PC-3 (cell line): ENCODE measurements around the gene DPP8. TPM values are rescaled to one million over a fixed set of nuclear protein-coding genes. Genes with fewer than 3 reads are reported as not detected.

Source experiments
- ATAC-seq: fragments of 200-7000 bp; cut with Tn5 transposase; 2 replicates; pipeline ENCODE4 v1.9.1; 2020; ENCODE audit warnings: mild to moderate bottlenecking, moderate library complexity
- BruUV-seq: library from RNA; stranded (reverse); fragments of 400-500 nt; replicated peaks from 2 replicates; lab custom pipeline; 2021; lab: Mats Ljungman, UMichigan
- CTCF ChIA-PET: fragments of 300-600 bp; sonication (Branson Sonifier 250); formaldehyde crosslinking; loops from one replicate; lab custom pipeline; 2022; ENCODE audit warnings: antibody characterized with exemption; lab: Charles Lee
- POLR2A ChIA-PET: fragments of 300-600 bp; sonication (Branson Sonifier 250); formaldehyde crosslinking; loops from one replicate; lab custom pipeline; 2022; ENCODE audit warnings: antibody characterized with exemption; ENCODE audit not compliant: unreplicated experiment; lab: Charles Lee
- DNase-seq: peaks from one replicate; pipeline ENCODE4 v3.0.0-alpha.2; 2015
- H2AFZ ChIP-seq: fragments of 300-600 bp; sonication (generic); 2 replicates; pipeline ENCODE4 v1.6.0; 2016; ENCODE audit warnings: antibody characterized with exemption, low read length
- H3F3A ChIP-seq: fragments of 300-600 bp; sonication (generic); one replicate; pipeline ENCODE4 v1.6.0; 2017; ENCODE audit warnings: antibody characterized with exemption, low read length, control low read depth, mild to moderate bottlenecking; ENCODE audit not compliant: unreplicated experiment
- H3K27ac ChIP-seq: fragments of 300-600 bp; sonication (generic); 2 replicates; pipeline ENCODE4 v1.5.1; 2016; ENCODE audit warnings: mild to moderate bottlenecking, low read length
- H3K27me3 ChIP-seq: fragments of 300-600 bp; sonication (generic); 2 replicates; pipeline ENCODE4 v1.6.1; 2016; ENCODE audit warnings: low read length, mixed read lengths
- H3K36me3 ChIP-seq: fragments of 300-600 bp; sonication (generic); 2 replicates; pipeline ENCODE4 v1.6.1; 2016; ENCODE audit warnings: low read depth, mixed run types, low read length, mixed read lengths
- H3K4me1 ChIP-seq: fragments of 300-600 bp; sonication (generic); 2 replicates; pipeline ENCODE4 v1.5.1; 2016; ENCODE audit warnings: low read length; ENCODE audit not compliant: insufficient read depth
- H3K4me2 ChIP-seq: fragments of 300-600 bp; sonication (generic); 2 replicates; pipeline ENCODE4 v1.6.0; 2016; ENCODE audit warnings: low read length
- H3K4me3 ChIP-seq: fragments of 300-600 bp; sonication (generic); 2 replicates; pipeline ENCODE4 v1.5.1; 2016; ENCODE audit warnings: mild to moderate bottlenecking, low read length, mixed read lengths
- H3K79me2 ChIP-seq: fragments of 300-600 bp; sonication (generic); 2 replicates; pipeline ENCODE4 v1.6.1; 2017; ENCODE audit warnings: low read length, mixed read lengths
- H3K9ac ChIP-seq: fragments of 300-600 bp; sonication (generic); 2 replicates; pipeline ENCODE4 v1.6.0; 2016; ENCODE audit warnings: mild to moderate bottlenecking, low read length
- H3K9me2 ChIP-seq: fragments of 300-600 bp; sonication (generic); replicated peaks from 2 replicates; pipeline ENCODE4 v1.6.1; 2016; ENCODE audit warnings: mixed run types, low read length, mixed read lengths
- H3K9me3 ChIP-seq: fragments of 300-600 bp; sonication (generic); 2 replicates; pipeline ENCODE4 v1.6.1; 2016; ENCODE audit warnings: low read length, mixed read lengths
- H4K20me1 ChIP-seq: fragments of 300-600 bp; sonication (generic); 2 replicates; pipeline ENCODE4 v1.6.1; 2016; ENCODE audit warnings: low read length, mixed read lengths
- EZH2 ChIP-seq: fragments of 300-600 bp; sonication (generic); IDR thresholded peaks from one replicate; pipeline ENCODE4 v1.6.1; 2017; ENCODE audit warnings: antibody characterized with exemption, mild to moderate bottlenecking, low read length; ENCODE audit not compliant: unreplicated experiment
- EZH2phosphoT487 ChIP-seq: fragments of 300-600 bp; sonication (generic); IDR thresholded peaks from 2 replicates; pipeline ENCODE4 v1.6.1; 2018; ENCODE audit warnings: mild to moderate bottlenecking, antibody characterized with exemption, low read length, borderline replicate concordance
- intact Hi-C: fragments of 100-400 bp; cut with micrococcal nuclease; formaldehyde crosslinking; loops from 2 replicates; pipeline ENCODE4 v1.9.0; 2023
- total RNA-seq: library from RNA; depleted of rRNA; stranded (reverse); fragments of >200 nt; gene quantifications from 2 replicates; pipeline ENCODE4 v1.2.3, GENCODE V29; 2014
- TF ChIP-seq, protein P1 (sequence below): fragments of 300-600 bp; sonication (generic); conservative IDR thresholded peaks from 2 replicates; pipeline ENCODE4 v1.5.1; 2017; ENCODE audit warnings: antibody characterized with exemption, low read depth, mild to moderate bottlenecking, low read length

DPP8 gene
- total RNA-seq, 1 experiment from 2014 or later, result 20.6 TPM

DNA sequence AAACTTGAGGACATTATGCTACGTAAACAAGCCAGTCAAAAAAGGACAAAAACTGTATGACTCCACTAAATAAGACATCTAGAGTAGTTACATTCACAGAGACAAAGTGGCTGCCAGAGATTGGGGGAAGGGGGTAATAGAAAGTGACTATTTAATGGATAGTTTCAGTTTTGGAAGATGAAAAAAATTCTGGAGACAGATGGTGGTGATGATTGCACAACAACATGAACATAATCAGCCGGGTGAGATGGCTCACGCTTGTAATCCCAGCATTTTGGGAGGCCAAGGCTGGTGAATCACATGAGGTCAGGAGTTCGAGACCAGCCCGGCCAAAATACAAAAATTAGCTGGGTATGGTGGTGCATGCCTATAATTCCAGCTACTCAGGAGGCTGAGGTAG is 40.6 kb downstream of the DPP8 start:
- no peak for DNase-seq
- Histone ChIP-seq H4K20me1 (no peaks in the 10 kb centered on the region), H3K4me1 (no peaks in the 10 kb centered on the region), H3K9ac (no peak overlapping the region), H3F3A (no peaks in the 10 kb centered on the region), H3K4me3 (no peak overlapping the region), H3K79me2 (no peaks in the 10 kb centered on the region), H3K4me2 (no peak overlapping the region), H3K36me3 (peaks cover 8% of the 10 kb centered on the region), H2AFZ (no peak overlapping the region), H3K9me2 (no peaks in the 10 kb centered on the region), H3K27ac (no peak overlapping the region), H3K27me3 (no peaks in the 10 kb centered on the region), H3K9me3 (no peaks in the 10 kb centered on the region)
- ChIA-PET CTCF (no interaction called here), POLR2A (no interaction called here)
- ATAC-seq, result no peak
- BruUV-seq, result no TSS peak
- intact Hi-C loops, result no loop called here
- TF ChIP-seq, protein P1, sequence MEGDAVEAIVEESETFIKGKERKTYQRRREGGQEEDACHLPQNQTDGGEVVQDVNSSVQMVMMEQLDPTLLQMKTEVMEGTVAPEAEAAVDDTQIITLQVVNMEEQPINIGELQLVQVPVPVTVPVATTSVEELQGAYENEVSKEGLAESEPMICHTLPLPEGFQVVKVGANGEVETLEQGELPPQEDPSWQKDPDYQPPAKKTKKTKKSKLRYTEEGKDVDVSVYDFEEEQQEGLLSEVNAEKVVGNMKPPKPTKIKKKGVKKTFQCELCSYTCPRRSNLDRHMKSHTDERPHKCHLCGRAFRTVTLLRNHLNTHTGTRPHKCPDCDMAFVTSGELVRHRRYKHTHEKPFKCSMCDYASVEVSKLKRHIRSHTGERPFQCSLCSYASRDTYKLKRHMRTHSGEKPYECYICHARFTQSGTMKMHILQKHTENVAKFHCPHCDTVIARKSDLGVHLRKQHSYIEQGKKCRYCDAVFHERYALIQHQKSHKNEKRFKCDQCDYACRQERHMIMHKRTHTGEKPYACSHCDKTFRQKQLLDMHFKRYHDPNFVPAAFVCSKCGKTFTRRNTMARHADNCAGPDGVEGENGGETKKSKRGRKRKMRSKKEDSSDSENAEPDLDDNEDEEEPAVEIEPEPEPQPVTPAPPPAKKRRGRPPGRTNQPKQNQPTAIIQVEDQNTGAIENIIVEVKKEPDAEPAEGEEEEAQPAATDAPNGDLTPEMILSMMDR, result no peak
- TF ChIP-seq EZH2phosphoT487, result no peak
- TF ChIP-seq EZH2, result no peak

DNA sequence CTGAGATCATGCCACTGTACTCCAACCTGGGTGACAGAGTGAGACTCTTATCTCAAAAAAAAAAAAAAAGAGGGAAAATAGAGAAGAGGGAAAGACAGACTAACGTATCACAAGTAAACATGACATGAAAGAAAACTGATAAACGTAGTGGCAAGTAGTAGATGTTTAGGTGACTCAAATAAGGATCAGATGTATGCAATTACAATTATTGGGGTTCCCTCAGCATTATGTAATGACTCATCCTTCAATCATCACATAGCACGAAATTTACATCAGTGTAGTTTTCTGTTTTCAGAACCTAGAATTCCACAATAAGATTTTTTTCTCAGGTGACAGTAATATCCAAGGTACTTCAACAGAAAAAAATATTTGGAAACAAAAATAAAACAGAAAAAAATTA is 46.6 kb downstream of the DPP8 start:
- Histone ChIP-seq H3K79me2 (no peaks in the 10 kb centered on the region), H2AFZ (no peak overlapping the region), H3K9ac (no peak overlapping the region), H3K4me3 (no peak overlapping the region), H3F3A (no peaks in the 10 kb centered on the region), H3K9me2 (no peaks in the 10 kb centered on the region), H3K36me3 (peaks cover 16% of the 10 kb centered on the region), H3K27ac (no peak overlapping the region), H3K4me2 (no peak overlapping the region), H3K9me3 (no peaks in the 10 kb centered on the region), H3K27me3 (no peaks in the 10 kb centered on the region), H3K4me1 (peaks cover 7% of the 10 kb centered on the region; the same call in 1 of the 2 replicates), H4K20me1 (no peaks in the 10 kb centered on the region)
- DNase-seq (no peak), ATAC-seq (no peak)
- TF ChIP-seq EZH2, result no peak
- TF ChIP-seq EZH2phosphoT487, result no peak
- TF ChIP-seq, protein P1, result no peak
- BruUV-seq, result no TSS peak
- ChIA-PET CTCF (no interaction called here), POLR2A (no interaction called here)
- intact Hi-C loops, result no loop called here

DNA sequence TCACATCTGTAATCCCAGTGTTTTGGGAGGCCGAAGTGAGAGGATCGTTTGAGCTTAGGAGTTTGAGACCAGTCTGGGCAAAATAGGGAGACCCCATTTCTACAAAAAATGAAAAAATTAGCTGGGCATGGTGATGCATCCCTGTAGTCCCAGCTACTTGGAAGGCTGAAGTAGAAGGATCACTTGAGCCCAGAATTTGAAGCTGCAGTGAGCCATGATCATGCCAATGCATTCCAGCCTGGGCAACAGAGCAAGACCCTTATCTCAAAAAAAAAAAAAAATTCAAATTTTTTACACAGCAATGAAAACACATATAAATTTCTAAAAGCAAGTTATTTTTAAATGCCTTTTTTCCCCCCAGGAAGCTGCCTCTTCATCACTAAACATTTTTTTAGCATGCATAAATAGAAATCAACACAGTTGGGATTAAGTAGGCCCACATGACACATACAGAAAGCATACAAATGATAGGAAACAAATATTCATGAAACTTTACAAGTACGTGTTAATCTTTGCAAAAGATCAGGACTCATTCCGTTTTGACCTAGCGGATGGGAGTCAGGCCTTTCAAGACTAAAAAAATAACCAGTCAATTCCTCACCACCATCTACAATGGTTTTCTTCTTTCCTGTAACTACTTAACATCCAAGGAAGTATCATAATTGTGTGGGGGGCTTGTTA is 49.1 kb downstream of the DPP8 start:
- Histone ChIP-seq H4K20me1 (no peaks in the 10 kb centered on the region), H3F3A (no peaks in the 10 kb centered on the region), H3K36me3 (peaks cover 12% of the 10 kb centered on the region), H3K4me2 (no peak overlapping the region), H3K9me2 (no peaks in the 10 kb centered on the region), H3K27me3 (no peaks in the 10 kb centered on the region), H3K79me2 (no peaks in the 10 kb centered on the region), H3K4me1 (peaks cover 7% of the 10 kb centered on the region; the same call in 1 of the 2 replicates), H2AFZ (no peak overlapping the region), H3K4me3 (no peak overlapping the region), H3K9ac (no peak overlapping the region), H3K27ac (no peak overlapping the region), H3K9me3 (no peaks in the 10 kb centered on the region)
- POLR2A ChIA-PET, result interaction anchor here (0.5 kb wide), 1 partner anchor 48 kb away, joined by 10 read pairs; no protein-coding TSS in a partner anchor
- DNase-seq, result peak; percentile 40
- no peak for ATAC-seq
- no TSS peak for BruUV-seq
- intact Hi-C loops, result no loop called here
- CTCF ChIA-PET, result interaction anchor here (0.5 to 1.0 kb wide), 3 partner anchors 67 to 621 kb away, joined by 3 to 4 read pairs (median 3); no protein-coding TSS in a partner anchor
- TF ChIP-seq, protein P1, result no peak
- TF ChIP-seq EZH2 (no peak), EZH2phosphoT487 (no peak)
